Measurements from ENCODE around the gene PARP11. TPM values are rescaled to one million over a fixed set of nuclear protein-coding genes. Genes with fewer than 3 reads are reported as not detected.
A peak's percentile ranks its signal among the peaks of the same experiment; 100 is the strongest.

The PARP11 gene
- total RNA-seq, 1 experiment from 2014 or later, result 11.3 TPM

DNA sequence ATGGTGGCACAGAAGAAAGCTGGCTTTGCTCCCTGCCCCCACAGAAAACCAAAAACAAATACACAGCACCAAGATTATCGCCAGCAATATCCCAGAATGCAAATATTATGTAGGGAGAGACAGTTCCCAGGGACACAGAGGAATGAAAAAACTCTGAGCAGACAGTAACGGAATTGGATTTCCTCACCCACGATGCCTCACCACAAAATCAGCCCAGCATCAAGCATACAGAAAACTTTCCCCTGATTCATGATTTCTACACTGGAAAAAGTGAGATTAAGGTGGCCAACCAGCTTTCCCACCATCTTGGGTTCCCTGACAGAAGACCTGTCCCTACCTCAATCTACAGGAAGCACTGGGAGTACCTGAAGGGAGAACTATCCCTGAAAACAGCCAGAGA, 36.6 kb downstream of the PARP11 start:
- no peak overlapping the region for H2BK15ac ChIP-seq (ENCODE audit: low read depth, low read length)
- no peak overlapping the region for H3K14ac ChIP-seq (ENCODE audit: insufficient read depth, low read length)
- no peak overlapping the region for H2AK5ac ChIP-seq (ENCODE audit: insufficient read length, low read length)
- TF ChIP-seq, protein P1, sequence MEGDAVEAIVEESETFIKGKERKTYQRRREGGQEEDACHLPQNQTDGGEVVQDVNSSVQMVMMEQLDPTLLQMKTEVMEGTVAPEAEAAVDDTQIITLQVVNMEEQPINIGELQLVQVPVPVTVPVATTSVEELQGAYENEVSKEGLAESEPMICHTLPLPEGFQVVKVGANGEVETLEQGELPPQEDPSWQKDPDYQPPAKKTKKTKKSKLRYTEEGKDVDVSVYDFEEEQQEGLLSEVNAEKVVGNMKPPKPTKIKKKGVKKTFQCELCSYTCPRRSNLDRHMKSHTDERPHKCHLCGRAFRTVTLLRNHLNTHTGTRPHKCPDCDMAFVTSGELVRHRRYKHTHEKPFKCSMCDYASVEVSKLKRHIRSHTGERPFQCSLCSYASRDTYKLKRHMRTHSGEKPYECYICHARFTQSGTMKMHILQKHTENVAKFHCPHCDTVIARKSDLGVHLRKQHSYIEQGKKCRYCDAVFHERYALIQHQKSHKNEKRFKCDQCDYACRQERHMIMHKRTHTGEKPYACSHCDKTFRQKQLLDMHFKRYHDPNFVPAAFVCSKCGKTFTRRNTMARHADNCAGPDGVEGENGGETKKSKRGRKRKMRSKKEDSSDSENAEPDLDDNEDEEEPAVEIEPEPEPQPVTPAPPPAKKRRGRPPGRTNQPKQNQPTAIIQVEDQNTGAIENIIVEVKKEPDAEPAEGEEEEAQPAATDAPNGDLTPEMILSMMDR (conservative IDR thresholded peaks at IDR 0.05), result no peak
- no peak overlapping the region for H3K9ac ChIP-seq (ENCODE audit: extremely low read depth, insufficient read length, low read length)
- H2BK120ac ChIP-seq (ENCODE audit: low read depth, low read length, poor library complexity, severe bottlenecking), result no peak overlapping the region
- H2AFZ ChIP-seq (ENCODE audit: low read length), result no peak overlapping the region
- no peaks in the 10 kb centered on the region for H3K27me3 ChIP-seq (ENCODE audit: insufficient read depth, low read length)
- Mint-ChIP-seq H3K27me3 (ENCODE audit: low read depth) (no peaks in the 10 kb centered on the region; the same call in 1 of the 2 replicates), H3K4me3 (no peak overlapping the region), H3K9me3 (peaks cover 2 to 3% of the 10 kb centered on the region in 2 experiments; a peak in 2 of 5 replicates), H3K36me3 (ENCODE audit: insufficient read depth in 1 of 3, low read depth in 3 of 3) (peaks cover 6 to 10% (median 10%) of the 10 kb centered on the region in 3 experiments), H3K4me1 (peaks cover 19 to 25% of the 10 kb centered on the region in 2 experiments), H3K27ac (peak overlapping the region in 1 of 3 experiments; percentile 13; a peak in 2 of 7 replicates)
- H4K91ac ChIP-seq (ENCODE audit: insufficient read length, low read depth, low read length), result no peak overlapping the region
- H3K79me1 ChIP-seq (ENCODE audit: insufficient read depth, low read depth, low read length, poor library complexity, severe bottlenecking), result peaks cover 2% of the 10 kb centered on the region
- H2BK20ac ChIP-seq (ENCODE audit: low read depth, low read length, poor library complexity, severe bottlenecking), result no peak overlapping the region
- WGBS (ENCODE audit: extremely low coverage, insufficient read length, low lambda C conversion rate), result no CpG with 5 or more reads among the region's 3 CpGs
- H3K4ac ChIP-seq (ENCODE audit: low read depth, low read length), result no peak overlapping the region
- no peaks in the 10 kb centered on the region for H3K9me3 ChIP-seq (ENCODE audit: control insufficient read depth, low read depth, low read length)
- no peak overlapping the region for H2BK5ac ChIP-seq (ENCODE audit: insufficient read length, low read length)
- H3K56ac ChIP-seq (ENCODE audit: insufficient read length, low read depth, low read length), result no peak overlapping the region
- DNase-seq, result no peak
- no peak overlapping the region for H3K27ac ChIP-seq (ENCODE audit: insufficient read length, low read depth, low read length)
- no peak overlapping the region for H3K18ac ChIP-seq (ENCODE audit: insufficient read length, low read depth, low read length)
- peaks cover 3% of the 10 kb centered on the region; the same call in 1 of the 2 replicates for H3K4me1 ChIP-seq (ENCODE audit: insufficient read depth, low read length)
- no peak overlapping the region for H3T11ph ChIP-seq (ENCODE audit: low read length)
- no peak overlapping the region for H3K4me2 ChIP-seq (ENCODE audit: insufficient read depth, insufficient read length, low read length)
- no peak overlapping the region for H2BK12ac ChIP-seq (ENCODE audit: insufficient read length, low read depth, low read length)
- H4K8ac ChIP-seq (replicated peaks; ENCODE audit: insufficient read length, low read depth, low read length), result no peak overlapping the region
- H4K5ac ChIP-seq (ENCODE audit: insufficient read length, low read depth, low read length), result no peak overlapping the region
- H3K79me2 ChIP-seq (ENCODE audit: insufficient read depth, low read length), result no peaks in the 10 kb centered on the region
- H3K23me2 ChIP-seq (ENCODE audit: insufficient read length, low read depth, low read length, poor library complexity, severe bottlenecking), result no peaks in the 10 kb centered on the region
- no peaks in the 10 kb centered on the region for H4K20me1 ChIP-seq (ENCODE audit: control insufficient read depth, insufficient read depth, insufficient read length)
- H3K23ac ChIP-seq (ENCODE audit: insufficient read length, low read depth, low read length), result no peak overlapping the region

All from H9 (cell line).